Neuron (in vitro differentiated cells): ENCODE measurements around the gene ZNF837.

ENCODE experiments used
- H2AFZ ChIP-seq: one replicate; pipeline ENCODE4 v1.6.1; 2013; ENCODE audit warnings: low read depth, mild to moderate bottlenecking, inconsistent platforms, low read length, moderate library complexity
- H3K27me3 ChIP-seq: one replicate; pipeline ENCODE4 v1.6.1; 2013; ENCODE audit warnings: low read length; ENCODE audit not compliant: insufficient read depth
- H3K36me3 ChIP-seq: one replicate; pipeline ENCODE4 v1.6.1; 2013; ENCODE audit warnings: low read length; ENCODE audit not compliant: insufficient read depth
- H3K4me1 ChIP-seq: one replicate; pipeline ENCODE4 v1.6.1; 2013; ENCODE audit warnings: low read length; ENCODE audit not compliant: insufficient read depth
- H3K4me3 ChIP-seq: 2 replicates; pipeline ENCODE4 v1.5.1; 2013; ENCODE audit warnings: mild to moderate bottlenecking, low read length, moderate library complexity
- H3K9me3 ChIP-seq: one replicate; pipeline ENCODE4 v1.6.1; 2013; ENCODE audit warnings: low read length

Gene ZNF837

GRCh38 chr19:58326501-58326913, 54.3 kb downstream of the ZNF837 start:
- Histone ChIP-seq H3K9me3 (no peaks in the 10 kb centered on the region), H3K27me3 (no peaks in the 10 kb centered on the region), H3K4me3 (peak overlapping the region; percentile 55), H2AFZ (peak overlapping the region; percentile 33), H3K36me3 (peaks cover 4% of the 10 kb centered on the region), H3K4me1 (peaks cover 13% of the 10 kb centered on the region)

- H3K27me3 ChIP-seq: no peaks in the 10 kb centered on the region
- H2AFZ ChIP-seq: no peak overlapping the region
Measured at GRCh38 chr19:58325311-58326022, 55.4 kb downstream of the ZNF837 start.

GRCh38 chr19:58319241-58319640, 61.6 kb downstream of the ZNF837 start:
- Histone ChIP-seq H3K9me3 (peaks cover 9% of the 10 kb centered on the region), H3K4me3 (no peak overlapping the region), H3K36me3 (peaks cover 24% of the 10 kb centered on the region), H3K4me1 (no peaks in the 10 kb centered on the region), H3K27me3 (no peaks in the 10 kb centered on the region), H2AFZ (no peak overlapping the region)

More at GRCh38 chr19:58325311-58326022, 55.4 kb downstream of the ZNF837 start:
- Histone ChIP-seq H3K4me1 (peaks cover 13% of the 10 kb centered on the region), H3K36me3 (peaks cover 4% of the 10 kb centered on the region), H3K9me3 (no peaks in the 10 kb centered on the region), H3K4me3 (peak overlapping the region; percentile 55)

GRCh38 chr19:58318297-58318696, 62.5 kb downstream of the ZNF837 start:
- no peak overlapping the region for H3K4me3 ChIP-seq
- peaks cover 32% of the 10 kb centered on the region for H3K36me3 ChIP-seq
- no peak overlapping the region for H2AFZ ChIP-seq
- H3K27me3 ChIP-seq: no peaks in the 10 kb centered on the region
- H3K9me3 ChIP-seq: peaks cover 9% of the 10 kb centered on the region
- H3K4me1 ChIP-seq: no peaks in the 10 kb centered on the region
